Activated naive CD8-positive, alpha-beta T cell (primary cell): ENCODE results near the gene TANGO6.

Source experiments
- H3K27ac Mint-ChIP-seq: one replicate; pipeline ENCODE4 v1.8.0; 2021; ENCODE audit warnings: mixed read lengths
- H3K27me3 Mint-ChIP-seq: one replicate; pipeline ENCODE4 v1.8.0; 2021; ENCODE audit warnings: mixed read lengths
- H3K36me3 Mint-ChIP-seq: one replicate; pipeline ENCODE4 v1.8.0; 2021; ENCODE audit warnings: mixed read lengths
- H3K4me1 Mint-ChIP-seq: one replicate; pipeline ENCODE4 v1.8.0; 2021; ENCODE audit warnings: low read depth, mixed read lengths
- H3K4me3 Mint-ChIP-seq: one replicate; pipeline ENCODE4 v1.8.0; 2021; ENCODE audit warnings: mild to moderate bottlenecking, mixed read lengths
- H3K9me3 Mint-ChIP-seq: one replicate; pipeline ENCODE4 v1.8.0; 2021; ENCODE audit warnings: low read depth, mixed read lengths

Gene TANGO6

DNA sequence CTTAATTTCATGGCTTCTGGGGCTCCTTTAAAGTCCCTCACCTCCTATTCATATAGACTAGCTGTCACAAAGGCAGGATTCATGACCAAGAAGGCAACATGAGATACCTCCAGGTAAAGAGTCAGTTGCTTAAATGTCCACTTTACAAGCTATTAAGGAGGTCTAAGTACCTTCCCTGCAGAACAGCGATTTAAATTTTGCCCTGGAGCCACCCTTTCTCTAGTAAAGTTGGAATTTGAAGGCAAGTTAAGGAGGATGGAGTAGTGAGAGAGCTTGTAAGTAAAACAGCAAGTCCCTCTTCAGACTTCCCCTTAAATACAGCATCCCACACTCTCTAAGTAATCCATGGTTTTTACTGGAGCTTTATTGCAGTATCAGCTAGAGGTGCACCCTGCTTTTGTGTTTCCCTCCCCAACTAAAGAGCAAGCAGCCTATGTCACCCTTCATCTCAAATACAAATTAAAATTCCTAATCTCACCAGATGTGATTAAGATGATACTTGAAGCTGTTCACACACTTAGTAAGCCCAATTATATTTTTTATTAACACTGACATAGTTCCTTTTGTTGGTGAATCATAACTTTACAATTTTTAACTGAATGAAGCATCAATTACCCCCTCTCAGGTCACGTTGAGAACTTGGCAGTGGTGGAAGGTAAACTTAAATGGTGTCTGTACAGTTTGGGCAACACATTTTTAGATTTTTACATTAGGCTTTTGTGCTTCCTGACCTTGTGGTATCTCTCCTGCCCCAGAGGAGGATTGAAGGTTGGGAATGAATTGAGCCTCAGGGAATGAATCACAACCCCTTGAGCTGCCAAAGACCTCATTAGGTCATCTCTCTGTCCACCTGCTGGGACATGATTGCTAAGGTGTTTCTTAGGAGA, 108.9 kb downstream of the TANGO6 start:
- no peaks in the 10 kb centered on the region for H3K4me1 Mint-ChIP-seq
- no peaks in the 10 kb centered on the region for H3K9me3 Mint-ChIP-seq
- H3K36me3 Mint-ChIP-seq, result no peaks in the 10 kb centered on the region
- no peak overlapping the region for H3K4me3 Mint-ChIP-seq
- H3K27ac Mint-ChIP-seq, result no peak overlapping the region
- H3K27me3 Mint-ChIP-seq, result no peaks in the 10 kb centered on the region

DNA sequence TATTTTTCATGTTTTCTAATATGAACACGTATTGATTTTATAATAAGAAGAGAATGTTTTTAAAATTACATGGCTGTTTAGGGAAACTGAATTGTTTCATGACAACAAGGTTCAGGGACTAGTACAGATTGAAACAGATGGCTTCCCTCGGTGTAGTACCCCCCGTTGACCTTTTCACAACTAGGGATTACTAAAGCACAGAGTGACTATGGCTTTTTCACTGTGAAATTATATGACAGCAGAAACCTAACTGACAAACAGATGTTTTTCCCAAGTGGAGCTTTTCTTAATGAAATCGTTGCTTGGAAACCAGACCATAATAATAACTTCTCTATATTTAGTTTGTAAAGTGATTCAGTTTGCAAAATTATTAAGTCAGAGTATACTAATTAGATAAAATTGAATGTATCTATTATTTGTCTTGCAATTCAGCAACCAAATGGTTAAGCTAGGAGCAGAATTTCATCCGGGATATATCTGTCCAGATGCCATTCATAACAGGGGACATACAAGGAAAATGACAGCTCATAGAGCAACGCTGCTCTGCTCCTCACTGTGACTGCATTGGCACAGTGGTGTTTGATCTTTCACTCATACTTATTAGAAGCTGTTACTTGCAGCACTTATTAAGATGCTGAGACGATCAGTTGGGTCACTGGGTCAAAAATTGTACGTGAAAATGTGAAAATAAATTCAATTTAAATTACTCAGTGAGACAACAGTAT, 111.7 kb downstream of the TANGO6 start:
- H3K9me3 Mint-ChIP-seq, result no peaks in the 10 kb centered on the region
- H3K36me3 Mint-ChIP-seq, result peaks cover 3% of the 10 kb centered on the region
- H3K27me3 Mint-ChIP-seq, result no peaks in the 10 kb centered on the region
- no peaks in the 10 kb centered on the region for H3K4me1 Mint-ChIP-seq
- H3K4me3 Mint-ChIP-seq, result no peak overlapping the region
- no peak overlapping the region for H3K27ac Mint-ChIP-seq

DNA sequence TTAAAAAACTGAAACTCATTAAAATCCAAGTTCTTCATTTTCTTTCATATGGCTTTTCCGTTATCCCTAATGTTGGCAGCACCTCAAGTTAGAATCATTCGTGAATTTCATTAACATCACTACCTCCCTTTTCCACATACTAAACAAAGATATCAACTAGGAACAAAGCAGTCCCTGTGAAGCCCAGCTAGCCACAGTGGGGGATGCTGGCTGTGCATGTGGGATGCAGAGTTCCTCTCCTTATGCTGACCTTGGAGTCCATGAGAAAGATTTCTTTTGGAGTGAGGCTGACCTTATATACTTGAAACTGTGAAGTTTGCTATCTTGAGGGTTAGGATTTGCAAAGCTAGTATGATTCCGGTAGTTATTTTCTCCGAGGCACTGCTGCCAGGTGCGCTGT, 117.6 kb downstream of the TANGO6 start:
- Mint-ChIP-seq H3K9me3 (no peaks in the 10 kb centered on the region), H3K36me3 (peaks cover 12% of the 10 kb centered on the region), H3K27ac (no peak overlapping the region), H3K4me3 (no peak overlapping the region), H3K27me3 (no peaks in the 10 kb centered on the region), H3K4me1 (no peaks in the 10 kb centered on the region)

- H3K36me3 Mint-ChIP-seq, result peaks cover 12% of the 10 kb centered on the region
- H3K4me3 Mint-ChIP-seq, result no peak overlapping the region
- H3K9me3 Mint-ChIP-seq, result no peaks in the 10 kb centered on the region
- no peaks in the 10 kb centered on the region for H3K27me3 Mint-ChIP-seq
- H3K4me1 Mint-ChIP-seq, result no peaks in the 10 kb centered on the region
- no peak overlapping the region for H3K27ac Mint-ChIP-seq
Observed at GRCh38 chr16:68961778-68962402, 118.6 kb downstream of the TANGO6 start.

DNA sequence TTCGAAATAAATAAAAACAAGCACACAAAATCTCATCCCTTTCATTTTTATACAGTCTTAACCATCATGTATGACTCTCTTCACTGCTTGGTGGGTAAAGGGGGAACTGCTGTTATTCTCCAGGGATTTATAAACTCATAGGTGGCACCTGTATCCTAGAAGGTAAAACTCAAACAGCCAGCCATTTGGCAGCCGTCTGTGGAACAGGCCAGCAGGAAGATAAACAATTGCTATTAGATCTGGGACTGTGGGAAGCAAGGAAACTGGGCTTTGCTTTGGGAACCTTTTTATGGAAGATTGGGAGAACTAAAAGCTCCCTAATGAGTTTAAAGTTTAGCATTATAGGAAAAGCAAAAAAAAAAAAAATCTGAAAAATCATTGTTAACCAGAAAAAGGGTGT, 126.0 kb downstream of the TANGO6 start:
- Mint-ChIP-seq H3K27me3 (no peaks in the 10 kb centered on the region), H3K27ac (no peak overlapping the region), H3K9me3 (no peaks in the 10 kb centered on the region), H3K36me3 (peaks cover 11% of the 10 kb centered on the region), H3K4me3 (no peak overlapping the region), H3K4me1 (no peaks in the 10 kb centered on the region)

- Mint-ChIP-seq H3K27me3 (no peaks in the 10 kb centered on the region), H3K27ac (no peak overlapping the region), H3K4me3 (no peak overlapping the region), H3K9me3 (no peaks in the 10 kb centered on the region), H3K36me3 (peaks cover 14% of the 10 kb centered on the region), H3K4me1 (no peaks in the 10 kb centered on the region)
Observed at GRCh38 chr16:68972013-68972412, 128.7 kb downstream of the TANGO6 start.

GRCh38 chr16:68972720-68973119, 129.4 kb downstream of the TANGO6 start:
- Mint-ChIP-seq H3K27ac (no peak overlapping the region), H3K27me3 (no peaks in the 10 kb centered on the region), H3K36me3 (peaks cover 15% of the 10 kb centered on the region), H3K4me1 (no peaks in the 10 kb centered on the region), H3K4me3 (no peak overlapping the region), H3K9me3 (no peaks in the 10 kb centered on the region)

DNA sequence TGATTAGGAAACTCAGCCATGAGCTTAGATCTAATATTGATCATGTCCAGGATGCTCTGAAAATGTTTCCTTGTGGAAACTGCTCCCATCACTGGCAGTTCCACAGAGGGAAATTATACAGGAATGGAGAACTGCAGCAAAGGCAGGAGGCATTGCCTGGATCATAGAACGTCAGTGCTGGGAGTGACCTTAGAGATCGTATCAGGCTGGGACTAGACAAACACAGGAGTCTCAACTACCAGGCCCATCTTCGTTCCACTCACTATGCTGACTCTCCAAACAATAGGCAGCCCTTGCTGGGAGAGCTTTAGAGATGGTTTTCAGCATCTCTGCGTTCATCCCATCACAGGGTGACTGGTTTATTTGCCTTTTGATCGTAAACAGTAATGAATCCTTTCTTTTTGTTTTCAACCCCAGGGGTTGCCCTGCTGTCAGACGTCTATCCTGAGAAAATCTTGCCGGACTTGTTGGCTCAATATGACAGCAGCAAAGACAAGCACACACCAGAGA, 130.3 kb downstream of the TANGO6 start:
- Mint-ChIP-seq H3K9me3 (no peaks in the 10 kb centered on the region), H3K27me3 (no peaks in the 10 kb centered on the region), H3K4me1 (no peaks in the 10 kb centered on the region), H3K27ac (no peak overlapping the region), H3K36me3 (peaks cover 21% of the 10 kb centered on the region), H3K4me3 (no peak overlapping the region)

GRCh38 chr16:68978303-68978954, 135.1 kb downstream of the TANGO6 start:
- H3K27ac Mint-ChIP-seq, result no peak overlapping the region
- H3K4me3 Mint-ChIP-seq, result no peak overlapping the region
- no peaks in the 10 kb centered on the region for H3K4me1 Mint-ChIP-seq
- no peaks in the 10 kb centered on the region for H3K9me3 Mint-ChIP-seq
- no peaks in the 10 kb centered on the region for H3K27me3 Mint-ChIP-seq
- H3K36me3 Mint-ChIP-seq, result peaks cover 21% of the 10 kb centered on the region

- Mint-ChIP-seq H3K4me1 (no peaks in the 10 kb centered on the region), H3K9me3 (no peaks in the 10 kb centered on the region), H3K4me3 (no peak overlapping the region), H3K27me3 (no peaks in the 10 kb centered on the region), H3K27ac (no peak overlapping the region), H3K36me3 (peaks cover 18% of the 10 kb centered on the region)
Observed at GRCh38 chr16:68980695-68981315, 137.5 kb downstream of the TANGO6 start.

- no peaks in the 10 kb centered on the region for H3K4me1 Mint-ChIP-seq
- no peaks in the 10 kb centered on the region for H3K27me3 Mint-ChIP-seq
- no peak overlapping the region for H3K4me3 Mint-ChIP-seq
- H3K27ac Mint-ChIP-seq, result no peak overlapping the region
- no peaks in the 10 kb centered on the region for H3K9me3 Mint-ChIP-seq
- peaks cover 16% of the 10 kb centered on the region for H3K36me3 Mint-ChIP-seq
Observed at GRCh38 chr16:68981971-68982370, 138.6 kb downstream of the TANGO6 start.

DNA sequence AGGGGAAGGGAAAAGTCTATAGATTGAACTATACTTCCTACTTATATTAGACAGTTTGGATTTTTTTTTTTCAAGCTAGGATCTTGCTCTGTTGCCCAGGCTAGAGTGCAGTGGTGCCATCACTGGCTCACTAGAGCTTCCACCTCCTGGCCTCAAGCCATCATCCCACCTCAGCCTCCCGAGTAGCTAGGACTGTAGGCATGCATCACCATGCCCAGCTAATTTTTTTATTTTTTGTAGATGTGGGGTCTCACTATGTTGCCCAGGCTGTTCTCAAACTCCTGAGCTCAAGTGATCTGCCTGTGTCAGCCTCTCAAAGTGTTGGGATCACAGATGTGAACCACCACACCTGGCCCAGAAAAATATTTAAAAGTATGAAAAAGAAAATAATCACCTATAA, 141.1 kb downstream of the TANGO6 start:
- H3K36me3 Mint-ChIP-seq, result peaks cover 20% of the 10 kb centered on the region

DNA sequence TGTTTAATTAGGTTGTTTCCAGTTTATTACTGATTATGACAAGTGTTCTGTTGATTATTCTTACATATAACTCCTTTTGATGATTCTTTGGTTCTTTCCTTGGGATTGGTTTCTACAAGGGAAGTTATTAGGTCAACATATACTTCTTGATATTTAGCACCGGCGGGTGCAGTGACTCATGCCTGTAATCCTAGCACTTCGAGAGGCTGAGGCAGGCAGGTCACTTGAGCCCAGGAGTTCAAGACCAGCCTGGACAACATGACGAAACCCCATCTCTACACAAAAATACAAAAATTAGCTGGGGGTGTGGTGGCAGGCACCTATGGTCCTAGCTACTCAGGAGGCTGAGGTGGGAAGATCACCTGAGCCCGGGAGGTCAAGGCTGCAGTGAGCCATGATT, 141.9 kb downstream of the TANGO6 start:
- no peaks in the 10 kb centered on the region for H3K4me1 Mint-ChIP-seq
- H3K4me3 Mint-ChIP-seq, result no peak overlapping the region
- no peaks in the 10 kb centered on the region for H3K9me3 Mint-ChIP-seq
- H3K27ac Mint-ChIP-seq, result no peak overlapping the region
- H3K27me3 Mint-ChIP-seq, result no peaks in the 10 kb centered on the region
- peaks cover 18% of the 10 kb centered on the region for H3K36me3 Mint-ChIP-seq

More for the DNA sequence above, 141.1 kb downstream of the TANGO6 start:
- Mint-ChIP-seq H3K4me1 (no peaks in the 10 kb centered on the region), H3K27ac (no peak overlapping the region), H3K27me3 (no peaks in the 10 kb centered on the region), H3K9me3 (no peaks in the 10 kb centered on the region), H3K4me3 (no peak overlapping the region)

DNA sequence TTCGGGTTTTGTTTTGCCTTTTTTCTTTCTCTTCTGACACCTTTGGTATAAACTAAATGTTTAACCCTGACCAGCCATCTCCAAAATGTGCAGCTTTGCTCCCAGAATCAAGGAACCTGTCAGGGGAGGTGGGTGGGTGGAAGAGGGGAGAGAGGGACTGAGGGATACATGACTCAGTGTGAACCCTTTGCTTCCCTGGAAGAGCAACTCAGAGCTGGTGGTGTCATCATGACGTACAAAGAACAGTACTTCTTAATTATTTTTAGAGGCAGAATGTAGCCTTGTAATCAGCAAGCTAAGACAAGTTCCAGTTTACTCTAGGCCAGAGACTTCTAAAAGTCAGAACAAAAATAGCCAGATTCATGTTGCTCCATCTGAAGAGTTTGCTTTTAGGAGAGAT, 142.5 kb downstream of the TANGO6 start:
- Mint-ChIP-seq H3K27me3 (no peaks in the 10 kb centered on the region), H3K27ac (no peak overlapping the region), H3K36me3 (peaks cover 18% of the 10 kb centered on the region), H3K4me3 (no peak overlapping the region), H3K4me1 (no peaks in the 10 kb centered on the region), H3K9me3 (no peaks in the 10 kb centered on the region)
